Prostate gland (tissue), 2 donors: ENCODE results near the gene MTSS2.

ENCODE experiments used
- POLR2A ChIP-seq: fragments of 450-650 bp; IDR thresholded peaks from one replicate; pipeline ENCODE4 v1.6.1; 2016; ENCODE audit warnings: antibody characterized with exemption, mild to moderate bottlenecking
- POLR2AphosphoS5 ChIP-seq: sonication (generic); formaldehyde crosslinking; IDR thresholded peaks from one replicate; pipeline ENCODE4 v1.6.1; 2017; ENCODE audit warnings: antibody characterized with exemption
- TF ChIP-seq, protein P1 (sequence below), 4 experiments: fragments of 200-600 bp in 2 of 4; fragments of 450-650 bp in 2 of 4; sonication (generic) in 2 of 4; IDR thresholded peaks; 1 replicate in 3 of 4; 2 replicates in 1 of 4; pipeline ENCODE4 v1.5.1; 2016 to 2019; ENCODE audit warnings: antibody characterized with exemption in 4 of 4, mild to moderate bottlenecking in 2 of 4, moderate library complexity in 2 of 4

DNA sequence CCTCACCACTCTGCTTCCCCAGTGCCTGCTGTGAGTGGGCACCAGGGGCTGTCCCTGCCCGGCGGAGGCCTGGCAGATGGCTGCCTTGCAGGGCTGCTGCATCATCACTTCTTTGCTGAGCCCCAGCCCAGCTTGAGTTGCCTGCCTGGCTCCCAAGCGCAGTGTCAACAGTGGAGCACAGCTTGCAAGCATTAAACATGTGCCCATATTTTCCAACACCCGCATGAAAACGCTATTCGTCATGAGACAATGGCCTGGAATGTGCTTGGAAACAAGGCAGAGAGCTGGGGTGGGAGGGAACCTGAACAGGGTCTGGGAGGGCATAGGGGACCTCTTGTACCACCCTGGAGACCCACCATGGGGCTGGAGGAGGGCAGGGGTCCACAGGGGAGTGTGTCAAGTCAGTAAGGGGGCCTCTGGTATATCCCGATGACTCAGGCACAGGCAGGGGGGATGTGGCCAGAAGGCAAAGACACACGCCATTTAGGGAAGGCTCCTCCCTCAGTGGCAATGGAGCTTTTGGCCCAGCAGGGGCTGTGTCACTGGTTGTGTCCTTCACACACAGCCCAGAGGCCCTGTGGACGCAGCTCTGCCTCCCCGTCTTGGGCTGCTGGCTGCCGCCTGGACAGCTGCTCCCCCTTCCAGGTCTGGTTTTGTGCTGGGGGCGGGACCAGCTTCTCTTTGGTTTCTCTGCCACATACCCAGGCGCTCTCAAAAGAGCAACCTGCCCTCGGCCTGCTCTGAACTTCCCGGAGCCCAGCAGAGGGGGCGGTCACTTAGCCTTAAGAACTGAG is 17.4 kb upstream of the MTSS2 start:
- TF ChIP-seq, protein P1, sequence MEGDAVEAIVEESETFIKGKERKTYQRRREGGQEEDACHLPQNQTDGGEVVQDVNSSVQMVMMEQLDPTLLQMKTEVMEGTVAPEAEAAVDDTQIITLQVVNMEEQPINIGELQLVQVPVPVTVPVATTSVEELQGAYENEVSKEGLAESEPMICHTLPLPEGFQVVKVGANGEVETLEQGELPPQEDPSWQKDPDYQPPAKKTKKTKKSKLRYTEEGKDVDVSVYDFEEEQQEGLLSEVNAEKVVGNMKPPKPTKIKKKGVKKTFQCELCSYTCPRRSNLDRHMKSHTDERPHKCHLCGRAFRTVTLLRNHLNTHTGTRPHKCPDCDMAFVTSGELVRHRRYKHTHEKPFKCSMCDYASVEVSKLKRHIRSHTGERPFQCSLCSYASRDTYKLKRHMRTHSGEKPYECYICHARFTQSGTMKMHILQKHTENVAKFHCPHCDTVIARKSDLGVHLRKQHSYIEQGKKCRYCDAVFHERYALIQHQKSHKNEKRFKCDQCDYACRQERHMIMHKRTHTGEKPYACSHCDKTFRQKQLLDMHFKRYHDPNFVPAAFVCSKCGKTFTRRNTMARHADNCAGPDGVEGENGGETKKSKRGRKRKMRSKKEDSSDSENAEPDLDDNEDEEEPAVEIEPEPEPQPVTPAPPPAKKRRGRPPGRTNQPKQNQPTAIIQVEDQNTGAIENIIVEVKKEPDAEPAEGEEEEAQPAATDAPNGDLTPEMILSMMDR (IDR thresholded peaks at IDR 0.05), result peak in 3 of 4 experiments; percentile 18 to 40 (median 35)
- TF ChIP-seq POLR2A (peak; percentile 41), POLR2AphosphoS5 (peak; percentile 94)
